Calu3 (cell line): ENCODE data around the gene MAML1. TPM values are rescaled to one million over a fixed set of nuclear protein-coding genes. Genes with fewer than 3 reads are reported as not detected.

ENCODE experiments used
- BruUV-seq: library from RNA; stranded (reverse); fragments of 400-500 nt; replicated peaks from 2 replicates; lab custom pipeline; 2021; lab: Mats Ljungman, UMichigan
- CTCF ChIA-PET: fragments of 300-600 bp; sonication (Branson Sonifier 250); formaldehyde crosslinking; loops from one replicate; lab custom pipeline; 2022; ENCODE audit warnings: antibody characterized with exemption; lab: Charles Lee
- DNase-seq: peaks from one replicate; pipeline ENCODE4 v3.0.0; 2022
- H3K27ac Mint-ChIP-seq: one replicate; pipeline ENCODE4 v1.8.0; 2022; ENCODE audit warnings: mixed read lengths; ENCODE audit not compliant: unreplicated experiment
- H3K27me3 Mint-ChIP-seq: one replicate; pipeline ENCODE4 v1.8.0; 2022; ENCODE audit warnings: mixed read lengths; ENCODE audit not compliant: unreplicated experiment
- H3K36me3 Mint-ChIP-seq: one replicate; pipeline ENCODE4 v1.8.0; 2022; ENCODE audit warnings: mild to moderate bottlenecking, moderate library complexity, mixed read lengths; ENCODE audit not compliant: insufficient read depth, unreplicated experiment
- H3K4me1 Mint-ChIP-seq: one replicate; pipeline ENCODE4 v1.8.0; 2022; ENCODE audit warnings: mild to moderate bottlenecking, low read depth, mixed read lengths; ENCODE audit not compliant: unreplicated experiment
- H3K4me3 Mint-ChIP-seq: one replicate; pipeline ENCODE4 v1.8.0; 2022; ENCODE audit warnings: mild to moderate bottlenecking, low read depth, moderate library complexity, mixed read lengths; ENCODE audit not compliant: unreplicated experiment
- H3K9me3 Mint-ChIP-seq: one replicate; pipeline ENCODE4 v1.8.0; 2022; ENCODE audit warnings: low read depth, mixed read lengths; ENCODE audit not compliant: unreplicated experiment
- intact Hi-C: fragments of 100-400 bp; cut with micrococcal nuclease; formaldehyde crosslinking; loops from one replicate; pipeline ENCODE4 v1.10.0; 2022; ENCODE audit not compliant: unreplicated experiment
- total RNA-seq: library from RNA; stranded (reverse); gene quantifications from 2 replicates; pipeline ENCODE4 v1.2.3, GENCODE V29; 2022
- TF ChIP-seq, protein P1 (sequence below): fragments of 200-600 bp; IDR thresholded peaks from one replicate; pipeline ENCODE4 v1.8.0; 2022; ENCODE audit warnings: antibody characterized with exemption; ENCODE audit not compliant: unreplicated experiment

The MAML1 gene
- total RNA-seq, 1 experiment from 2014 or later = 38.5 TPM

DNA sequence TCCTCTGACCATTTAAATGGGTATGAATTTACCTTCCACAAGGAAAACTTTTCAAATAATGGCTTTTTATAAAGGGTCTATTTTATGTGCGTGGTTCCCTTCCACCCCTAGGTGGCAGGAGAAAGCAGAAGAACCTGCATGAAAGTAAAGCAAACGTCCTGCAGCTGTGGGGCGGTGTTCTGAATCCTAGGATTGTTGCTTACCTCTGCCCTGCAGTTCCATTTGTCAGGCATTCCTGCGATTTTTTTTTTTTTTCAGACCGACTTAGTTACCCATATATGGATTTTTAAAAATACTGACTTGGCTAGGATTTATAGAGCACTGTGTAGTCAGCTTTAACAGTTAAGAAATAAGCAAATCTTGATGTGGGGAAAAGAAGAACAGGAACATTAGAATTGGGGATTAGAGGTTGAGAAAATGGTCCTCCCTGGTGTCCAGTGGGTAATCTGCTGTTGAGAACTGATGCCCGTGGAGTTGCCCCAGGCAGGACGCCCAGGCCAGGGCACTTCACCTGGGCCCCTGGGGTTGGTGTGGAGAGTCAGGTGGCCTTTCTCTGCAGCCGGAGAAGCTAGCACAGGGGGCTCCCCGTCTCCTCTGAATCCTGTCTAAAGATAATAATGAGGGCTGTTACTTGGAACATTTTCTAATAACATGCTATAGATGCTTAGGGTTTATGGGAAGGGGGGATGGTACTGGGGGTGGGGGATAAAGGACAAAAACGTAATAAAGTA lies 30.8 kb downstream of the MAML1 start:
- Mint-ChIP-seq H3K4me3 (no peak overlapping the region), H3K4me1 (peaks cover 46% of the 10 kb centered on the region), H3K27me3 (no peaks in the 10 kb centered on the region), H3K27ac (no peak overlapping the region), H3K36me3 (peaks cover 14% of the 10 kb centered on the region), H3K9me3 (no peaks in the 10 kb centered on the region)
- no TSS peak for BruUV-seq
- intact Hi-C loops = loop anchor here (1.0 to 5.0 kb wide), 2 partner anchors 59 to 95 kb away; partner anchors contain the start of genes MRNIP and SQSTM1
- TF ChIP-seq, protein P1, sequence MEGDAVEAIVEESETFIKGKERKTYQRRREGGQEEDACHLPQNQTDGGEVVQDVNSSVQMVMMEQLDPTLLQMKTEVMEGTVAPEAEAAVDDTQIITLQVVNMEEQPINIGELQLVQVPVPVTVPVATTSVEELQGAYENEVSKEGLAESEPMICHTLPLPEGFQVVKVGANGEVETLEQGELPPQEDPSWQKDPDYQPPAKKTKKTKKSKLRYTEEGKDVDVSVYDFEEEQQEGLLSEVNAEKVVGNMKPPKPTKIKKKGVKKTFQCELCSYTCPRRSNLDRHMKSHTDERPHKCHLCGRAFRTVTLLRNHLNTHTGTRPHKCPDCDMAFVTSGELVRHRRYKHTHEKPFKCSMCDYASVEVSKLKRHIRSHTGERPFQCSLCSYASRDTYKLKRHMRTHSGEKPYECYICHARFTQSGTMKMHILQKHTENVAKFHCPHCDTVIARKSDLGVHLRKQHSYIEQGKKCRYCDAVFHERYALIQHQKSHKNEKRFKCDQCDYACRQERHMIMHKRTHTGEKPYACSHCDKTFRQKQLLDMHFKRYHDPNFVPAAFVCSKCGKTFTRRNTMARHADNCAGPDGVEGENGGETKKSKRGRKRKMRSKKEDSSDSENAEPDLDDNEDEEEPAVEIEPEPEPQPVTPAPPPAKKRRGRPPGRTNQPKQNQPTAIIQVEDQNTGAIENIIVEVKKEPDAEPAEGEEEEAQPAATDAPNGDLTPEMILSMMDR = peak; percentile 83
- CTCF ChIA-PET = interaction anchor here (0.7 to 2.1 kb wide), 8 partner anchors 12 to 328 kb away, joined by 3 to 8 read pairs (median 3); partner anchors contain the start of gene MAML1
- DNase-seq = peak; percentile 76

DNA sequence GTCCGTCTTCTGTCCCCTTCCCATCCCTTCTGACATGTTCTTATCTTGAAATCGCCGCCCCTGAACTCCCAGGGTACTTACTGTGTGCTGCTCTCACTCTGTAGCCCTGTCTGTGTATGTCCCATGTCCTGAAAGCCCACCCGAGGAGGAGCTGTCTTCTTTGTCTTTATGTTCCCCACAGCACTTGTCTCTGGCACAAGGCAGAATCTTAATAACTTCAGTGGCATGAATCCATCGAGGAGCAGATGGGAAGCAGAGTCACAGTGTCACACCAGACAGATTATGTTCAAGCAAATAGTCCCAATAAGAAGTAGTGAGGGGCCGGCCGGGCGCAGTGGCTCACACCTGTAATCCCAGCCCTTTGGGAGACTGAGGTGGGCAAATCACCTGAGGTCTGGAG lies 31.4 kb downstream of the MAML1 start:
- CTCF ChIA-PET = interaction anchor here (1.2 to 2.1 kb wide), 3 partner anchors 11 to 69 kb away, joined by 3 to 8 read pairs (median 4); no protein-coding TSS in a partner anchor
- TF ChIP-seq, protein P1 = no peak
- no peak overlapping the region for H3K4me3 Mint-ChIP-seq
- DNase-seq = no peak
- H3K36me3 Mint-ChIP-seq = peaks cover 19% of the 10 kb centered on the region
- intact Hi-C loops = loop anchor here (5.0 kb wide), 1 partner anchor 58 kb away; the partner anchor contains the start of gene SQSTM1
- H3K4me1 Mint-ChIP-seq = peaks cover 46% of the 10 kb centered on the region
- no peak overlapping the region for H3K27ac Mint-ChIP-seq
- no TSS peak for BruUV-seq
- no peaks in the 10 kb centered on the region for H3K9me3 Mint-ChIP-seq
- H3K27me3 Mint-ChIP-seq = no peaks in the 10 kb centered on the region

DNA sequence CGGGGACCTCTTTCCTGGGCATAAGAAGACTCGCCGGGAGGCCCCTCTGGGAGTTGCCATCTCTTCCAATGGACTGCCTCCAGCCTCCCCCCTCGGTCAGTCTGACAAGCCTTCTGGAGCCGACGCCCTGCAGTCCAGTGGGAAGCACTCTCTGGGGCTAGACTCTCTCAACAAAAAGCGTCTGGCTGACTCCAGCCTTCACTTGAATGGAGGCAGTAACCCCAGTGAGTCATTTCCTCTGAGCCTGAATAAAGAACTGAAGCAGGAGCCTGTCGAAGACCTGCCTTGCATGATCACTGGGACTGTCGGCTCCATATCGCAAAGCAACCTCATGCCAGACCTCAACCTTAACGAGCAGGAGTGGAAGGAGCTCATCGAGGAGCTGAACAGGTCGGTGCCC lies 32.8 kb downstream of the MAML1 start:
- CTCF ChIA-PET = interaction anchor here (0.6 kb wide), 1 partner anchor 30 kb away, joined by 6 read pairs; no protein-coding TSS in a partner anchor
- Mint-ChIP-seq H3K27ac (no peak overlapping the region), H3K4me1 (peaks cover 33% of the 10 kb centered on the region), H3K27me3 (no peaks in the 10 kb centered on the region), H3K36me3 (peaks cover 28% of the 10 kb centered on the region), H3K4me3 (no peak overlapping the region), H3K9me3 (no peaks in the 10 kb centered on the region)
- TF ChIP-seq, protein P1 = no peak
- intact Hi-C loops = no loop called here
- DNase-seq = no peak
- no TSS peak for BruUV-seq

DNA sequence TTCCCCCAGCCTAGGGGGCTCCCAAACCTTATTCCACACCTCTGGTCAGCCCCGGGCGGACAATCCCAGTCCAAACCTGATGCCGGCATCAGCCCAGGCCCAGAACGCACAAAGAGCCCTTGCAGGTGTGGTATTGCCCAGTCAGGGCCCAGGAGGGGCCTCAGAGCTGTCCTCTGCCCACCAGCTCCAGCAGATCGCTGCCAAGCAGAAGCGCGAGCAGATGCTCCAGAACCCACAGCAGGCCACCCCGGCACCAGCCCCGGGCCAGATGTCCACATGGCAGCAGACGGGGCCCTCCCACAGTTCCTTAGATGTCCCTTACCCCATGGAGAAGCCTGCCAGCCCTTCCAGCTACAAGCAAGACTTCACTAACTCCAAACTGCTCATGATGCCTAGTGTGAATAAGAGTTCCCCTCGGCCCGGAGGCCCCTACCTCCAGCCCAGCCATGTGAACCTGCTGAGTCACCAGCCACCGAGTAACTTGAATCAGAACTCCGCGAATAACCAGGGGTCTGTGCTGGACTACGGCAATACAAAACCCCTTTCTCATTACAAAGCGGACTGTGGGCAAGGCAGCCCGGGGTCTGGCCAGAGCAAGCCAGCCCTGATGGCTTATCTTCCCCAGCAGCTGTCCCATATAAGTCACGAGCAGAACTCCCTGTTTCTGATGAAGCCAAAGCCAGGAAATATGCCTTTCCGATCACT lies 33.6 kb downstream of the MAML1 start:
- Mint-ChIP-seq H3K4me1 (peaks cover 29% of the 10 kb centered on the region), H3K9me3 (no peaks in the 10 kb centered on the region), H3K4me3 (no peak overlapping the region), H3K36me3 (peaks cover 32% of the 10 kb centered on the region), H3K27ac (no peak overlapping the region), H3K27me3 (no peaks in the 10 kb centered on the region)
- intact Hi-C loops = no loop called here
- TF ChIP-seq, protein P1 = no peak
- BruUV-seq = TSS peak; percentile 49
- CTCF ChIA-PET = interaction anchor here (0.6 to 2.1 kb wide), 4 partner anchors 11 to 116 kb away, joined by 5 to 13 read pairs (median 6); no protein-coding TSS in a partner anchor
- DNase-seq = no peak
